HG03196 (cell line): ENCODE measurements around the gene TEX53.
A peak's percentile ranks its signal among the peaks of the same experiment; 100 is the strongest.

Source experiments
- ATAC-seq: cut with Tn5 transposase; IDR thresholded peaks from one replicate; pipeline ENCODE4 v1.9.1; 2021; ENCODE audit not compliant: unreplicated experiment

TEX53 gene

DNA sequence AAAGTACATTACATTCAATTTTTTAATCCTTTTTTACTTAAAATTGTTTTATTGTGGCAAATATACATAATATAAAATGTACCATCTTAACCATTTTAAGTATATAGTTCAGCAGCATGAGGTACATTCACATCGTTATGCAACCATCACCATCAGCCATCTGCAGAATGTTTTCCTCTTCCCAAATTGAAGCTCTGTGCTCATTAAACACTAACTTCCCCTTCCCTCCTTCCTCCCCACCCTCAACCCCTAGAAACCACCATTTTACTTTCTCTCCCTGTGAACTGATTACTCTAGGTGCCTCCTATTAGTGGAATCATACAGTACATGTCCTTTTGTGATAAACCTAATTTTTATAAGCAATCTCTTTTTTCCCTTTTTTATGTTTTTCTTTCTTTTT lies 15.6 kb downstream of the TEX53 start:
- no peak for ATAC-seq

DNA sequence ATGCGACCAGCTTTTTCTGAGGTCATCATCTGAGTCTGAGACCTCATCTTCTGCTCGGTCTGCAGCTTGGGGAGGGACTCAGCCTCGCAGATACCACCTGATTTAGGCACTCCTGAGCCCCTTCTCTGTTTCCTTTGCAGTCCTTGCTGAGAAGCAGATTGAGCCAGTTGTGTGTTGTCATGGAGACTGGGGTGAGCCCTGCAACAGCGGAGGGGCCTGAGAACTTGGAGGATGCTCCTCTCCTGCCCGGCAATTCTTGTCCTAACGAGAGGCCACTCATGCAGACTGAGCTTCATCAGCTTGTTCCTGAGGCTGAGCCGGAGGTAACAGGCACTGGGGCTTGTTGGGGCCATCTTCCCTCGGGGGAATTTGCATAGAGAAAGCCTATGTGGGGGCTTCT lies 19.2 kb downstream of the TEX53 start:
- no peak for ATAC-seq

DNA sequence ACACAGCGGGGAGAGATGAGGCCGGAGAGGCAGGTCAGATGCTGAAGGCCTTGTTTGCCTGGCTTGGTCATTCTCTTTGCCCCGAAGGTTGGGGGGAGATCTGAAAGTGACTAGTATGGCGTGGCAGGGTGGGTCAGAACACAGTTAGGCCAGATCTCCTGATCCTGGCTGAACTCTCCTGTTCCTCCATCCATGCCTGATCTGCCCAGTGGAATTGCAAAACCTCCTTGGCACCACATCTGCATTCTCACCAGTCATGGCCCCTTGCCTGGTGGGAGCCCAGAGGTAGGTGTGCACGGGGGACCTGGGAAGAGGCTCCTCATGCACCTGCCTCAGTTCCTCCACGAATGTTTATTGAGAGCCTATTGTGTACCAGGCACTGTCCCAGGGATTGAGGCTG lies 23.2 kb downstream of the TEX53 start:
- ATAC-seq: no peak

DNA sequence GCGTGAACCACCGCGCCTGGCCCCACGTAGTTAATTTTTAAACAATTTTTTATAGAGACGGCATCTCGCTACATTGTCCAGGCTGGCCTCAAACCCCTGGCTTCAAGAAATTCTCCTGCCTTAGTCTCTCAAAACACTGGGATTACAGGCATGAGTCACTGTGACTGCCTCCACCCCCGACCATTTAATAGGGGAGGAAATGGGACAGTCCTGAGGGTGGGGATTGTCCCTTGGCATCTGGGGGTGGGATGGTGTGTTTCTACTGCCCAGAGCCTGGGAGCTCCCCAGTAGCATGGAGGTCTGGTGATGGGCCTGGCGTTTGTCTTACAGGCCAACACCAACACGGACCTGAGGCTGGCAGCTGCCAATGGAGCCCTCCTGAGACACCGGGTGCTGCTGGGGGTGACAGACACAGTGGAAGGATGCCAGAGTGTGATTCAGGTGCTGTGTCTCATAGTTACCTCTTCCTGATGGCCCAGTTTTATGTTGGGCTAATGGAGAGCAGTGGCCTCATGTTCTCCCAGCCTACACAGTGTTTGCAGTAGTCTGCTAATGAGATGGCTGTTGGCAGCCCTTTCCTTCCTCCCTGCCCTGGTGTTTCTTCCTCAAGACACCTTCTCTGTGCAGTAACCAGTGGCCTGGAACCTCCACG lies 24.0 kb downstream of the TEX53 start:
- ATAC-seq: no peak

DNA sequence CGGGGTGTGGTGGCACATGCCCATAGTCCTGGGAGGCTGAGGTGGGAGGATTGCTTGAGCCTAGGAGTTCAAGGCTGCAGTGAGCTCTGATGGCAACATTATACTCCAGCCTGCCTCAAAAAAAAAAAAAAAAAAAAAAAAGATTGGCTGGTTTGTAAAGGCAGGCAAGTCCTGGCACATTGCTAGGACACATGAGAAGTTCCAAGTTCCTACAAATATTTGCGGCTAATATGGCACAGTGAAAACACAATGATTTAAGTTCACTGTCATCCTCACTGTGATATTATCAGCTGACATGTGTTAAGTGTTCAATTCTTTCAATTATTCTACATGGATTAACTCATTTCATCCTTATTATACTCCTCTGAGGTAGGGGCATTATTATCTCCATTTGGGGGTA lies 26.4 kb downstream of the TEX53 start:
- no peak for ATAC-seq

DNA sequence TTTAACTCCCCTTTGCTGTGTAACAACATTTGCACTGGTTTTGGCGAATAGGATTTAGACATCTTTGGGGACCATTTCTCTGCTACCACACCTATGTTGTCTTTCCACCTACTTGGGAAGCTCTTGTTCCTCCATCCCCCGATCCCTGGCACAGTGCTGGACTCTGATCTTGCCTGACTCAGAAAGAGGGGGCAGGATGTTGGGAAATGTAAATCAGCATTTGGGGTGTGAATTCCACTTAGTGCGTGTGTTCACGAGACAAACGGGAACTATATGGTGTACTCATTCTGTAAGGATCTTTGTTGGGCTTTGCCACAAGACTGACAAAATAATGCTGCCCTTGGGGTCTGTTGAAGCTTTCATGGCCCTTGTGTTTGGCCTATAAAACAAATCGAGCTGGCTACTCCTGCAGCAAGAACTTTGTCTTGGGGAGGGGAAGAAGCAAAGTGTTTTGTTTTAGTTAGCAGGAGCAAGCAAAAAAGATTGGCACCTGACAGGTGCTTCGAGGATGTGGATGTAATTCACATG lies 28.0 kb downstream of the TEX53 start:
- ATAC-seq: no peak

DNA sequence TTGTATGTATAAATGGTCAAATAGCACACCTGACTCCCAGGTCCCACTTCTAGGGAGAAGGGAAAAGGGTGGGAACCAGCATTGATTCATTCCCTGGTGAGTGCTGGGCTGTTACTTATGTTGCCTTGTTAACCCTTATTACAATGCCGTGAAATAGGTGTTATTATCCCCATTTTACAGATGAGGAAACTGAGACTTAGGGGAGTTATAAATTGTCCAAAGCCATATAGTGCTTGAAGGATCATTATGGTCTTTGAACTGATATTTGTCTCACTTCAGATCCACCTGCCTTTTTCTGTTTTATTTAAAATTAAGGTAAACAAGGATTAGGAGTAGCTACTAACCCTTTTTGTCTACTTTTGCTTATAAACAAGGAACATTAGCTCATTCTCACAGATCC lies 30.1 kb downstream of the TEX53 start:
- no peak for ATAC-seq

DNA sequence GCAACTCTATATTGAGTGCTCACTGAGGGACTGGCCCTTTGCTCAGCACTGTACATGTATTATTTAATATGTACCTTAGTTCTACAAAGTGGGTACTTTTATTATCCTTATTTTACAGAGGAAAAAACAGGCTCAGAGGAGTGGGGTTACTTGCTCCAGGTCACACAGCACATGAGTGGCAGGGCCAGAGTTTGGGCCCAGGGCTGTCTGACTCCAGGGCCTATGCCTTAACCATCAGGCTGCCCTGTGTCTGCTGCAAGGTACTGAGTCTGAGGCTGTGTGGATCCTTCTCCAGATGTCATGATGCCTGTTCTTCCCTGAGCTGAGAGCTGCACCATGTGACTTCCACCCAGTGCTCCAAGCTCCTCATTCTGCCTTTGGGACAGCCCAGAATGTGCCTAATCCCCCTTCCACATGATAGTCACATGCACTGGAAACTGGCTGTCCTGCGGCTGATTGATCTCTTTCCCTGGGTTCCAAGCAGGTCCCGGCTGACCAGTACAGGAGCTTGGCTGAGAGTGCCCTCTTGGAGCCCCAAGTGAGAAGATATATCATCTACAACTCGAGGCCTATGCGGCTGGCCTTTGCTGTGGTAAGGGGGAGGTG lies 31.1 kb downstream of the TEX53 start:
- no peak for ATAC-seq

DNA sequence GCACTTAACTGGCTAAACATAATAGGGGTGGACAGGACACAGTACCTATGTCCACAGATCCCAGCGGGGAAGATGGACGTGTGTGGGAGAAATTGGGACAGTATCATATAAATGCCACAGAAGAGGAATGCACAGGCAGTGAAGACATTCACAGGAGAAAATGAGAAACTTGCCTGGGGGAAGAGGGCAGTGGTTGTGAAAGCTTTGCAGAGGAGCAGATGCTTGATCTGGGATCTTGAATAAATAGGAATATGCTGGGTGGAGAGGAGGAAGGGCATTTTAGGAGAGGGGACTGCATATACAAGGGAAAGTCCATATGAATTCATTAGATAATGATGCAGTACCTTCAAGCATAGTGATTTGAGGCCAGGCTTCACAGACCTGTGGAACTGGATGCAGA lies 32.9 kb downstream of the TEX53 start:
- ATAC-seq: no peak

DNA sequence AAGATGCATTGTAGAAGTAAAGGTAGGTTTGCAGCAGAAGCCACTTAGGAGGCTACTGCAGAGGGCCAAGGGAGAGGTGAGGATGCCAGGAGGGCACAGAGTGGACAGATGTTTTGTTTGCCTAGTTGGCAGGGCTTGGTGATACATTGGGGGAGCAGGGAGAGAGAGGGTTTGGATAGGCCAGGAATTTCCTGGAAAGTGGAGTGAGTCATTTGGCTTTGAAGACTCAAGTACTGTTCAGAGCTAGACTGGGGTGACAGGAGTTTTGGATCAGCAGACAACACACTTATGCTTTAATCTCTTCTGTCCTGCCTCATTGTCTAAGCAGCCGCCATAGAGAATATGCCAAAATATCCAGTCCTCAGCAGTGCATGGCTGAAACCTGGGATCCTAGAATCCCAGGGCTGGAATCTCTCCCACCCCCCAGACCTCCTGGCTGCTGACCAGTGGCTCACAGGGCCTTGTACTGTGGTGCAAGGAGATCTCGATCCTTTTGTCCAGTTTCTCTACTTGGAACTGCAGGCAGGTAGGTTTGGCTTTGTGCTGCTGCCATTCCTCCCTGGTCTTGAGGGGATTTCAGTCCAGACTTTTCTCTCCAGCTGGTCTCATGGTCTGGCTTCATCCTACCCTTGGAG lies 35.5 kb downstream of the TEX53 start:
- no peak for ATAC-seq

DNA sequence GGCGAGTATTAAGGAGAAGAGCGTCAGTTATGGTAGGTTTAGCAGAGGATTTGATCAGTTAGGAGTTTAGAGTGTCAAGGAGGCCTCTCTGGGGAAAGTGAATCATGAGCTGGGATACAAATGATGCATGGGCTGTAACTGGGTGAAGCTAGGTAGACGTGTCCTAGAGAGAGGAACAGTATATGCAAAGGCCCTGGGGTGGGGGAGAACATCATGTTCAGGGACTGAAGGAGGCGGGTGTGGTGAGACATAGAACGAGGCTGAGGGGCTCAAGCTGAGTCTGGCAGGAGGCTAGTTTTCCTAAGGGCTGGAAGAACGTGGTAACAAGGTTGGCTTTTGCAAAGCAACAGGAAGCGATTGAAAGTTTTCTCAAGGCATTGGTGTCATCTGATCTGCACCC lies 36.0 kb downstream of the TEX53 start:
- no peak for ATAC-seq

DNA sequence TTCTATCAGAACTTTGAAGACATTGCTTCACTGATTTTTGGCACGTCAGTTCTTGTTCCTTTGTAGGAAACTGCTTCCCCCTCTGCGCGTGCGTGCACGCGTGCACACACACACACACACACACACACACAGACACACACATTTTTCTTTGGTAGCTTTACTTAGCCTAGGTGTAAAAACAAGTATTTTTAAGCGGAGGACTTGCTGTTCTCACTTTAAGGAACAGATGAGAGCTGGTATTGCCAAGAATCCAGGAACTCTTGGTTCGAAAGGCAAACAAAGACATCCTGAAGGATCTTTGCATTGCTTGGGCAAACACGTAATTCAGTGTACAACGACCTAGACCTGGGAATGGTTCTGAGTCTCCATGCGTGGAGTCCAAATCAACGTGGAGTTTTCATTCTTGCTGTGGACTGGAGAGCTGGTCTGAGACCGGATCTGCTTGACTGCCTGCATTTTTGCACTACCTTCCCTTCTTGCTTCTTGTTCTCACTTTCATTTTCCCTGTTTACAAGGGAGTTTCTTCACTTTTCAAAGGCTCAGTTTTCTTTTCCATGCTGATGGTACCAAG lies 38.3 kb downstream of the TEX53 start:
- ATAC-seq: peak; percentile 42

DNA sequence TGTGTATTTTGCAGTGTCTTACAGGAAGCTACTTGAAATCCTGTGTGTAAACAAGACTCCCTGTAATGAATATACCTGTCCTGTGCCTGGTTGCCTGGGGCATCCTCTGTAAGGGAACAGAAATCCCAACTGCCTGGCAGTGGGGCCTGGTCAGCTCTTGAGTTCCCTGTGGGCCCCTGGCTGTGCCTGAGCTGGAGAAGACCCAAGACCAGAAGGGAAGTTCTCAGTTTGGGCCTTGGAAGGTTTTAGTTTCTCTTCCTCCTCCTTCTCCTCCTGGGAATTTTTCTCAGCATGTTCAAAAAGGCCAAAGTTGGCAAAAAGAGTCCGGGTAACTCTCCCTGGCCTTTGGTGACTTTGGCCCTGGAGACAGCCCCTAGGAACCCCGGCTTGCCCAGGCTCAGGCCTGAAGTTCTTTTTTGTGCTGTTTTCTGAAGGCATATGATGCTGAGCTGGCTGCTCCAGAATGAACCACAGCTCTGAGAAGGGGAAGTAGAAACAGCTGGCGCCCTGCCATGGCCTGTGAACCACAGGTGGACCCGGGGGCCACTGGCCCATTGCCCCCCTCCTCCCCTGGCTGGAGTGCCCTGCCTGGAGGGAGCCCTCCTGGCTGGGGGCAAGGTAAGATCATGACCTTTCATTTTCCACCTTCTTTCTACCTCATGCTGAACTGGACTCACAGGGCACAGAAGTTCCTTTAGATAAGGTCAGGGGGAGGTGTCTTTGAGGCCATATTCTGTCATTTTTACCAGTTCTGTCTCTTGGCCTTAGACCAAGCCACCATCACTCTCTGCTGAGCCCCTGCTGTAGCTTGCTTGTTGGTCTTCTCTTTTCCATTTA lies 40.7 kb downstream of the TEX53 start:
- ATAC-seq: peak; percentile 62

DNA sequence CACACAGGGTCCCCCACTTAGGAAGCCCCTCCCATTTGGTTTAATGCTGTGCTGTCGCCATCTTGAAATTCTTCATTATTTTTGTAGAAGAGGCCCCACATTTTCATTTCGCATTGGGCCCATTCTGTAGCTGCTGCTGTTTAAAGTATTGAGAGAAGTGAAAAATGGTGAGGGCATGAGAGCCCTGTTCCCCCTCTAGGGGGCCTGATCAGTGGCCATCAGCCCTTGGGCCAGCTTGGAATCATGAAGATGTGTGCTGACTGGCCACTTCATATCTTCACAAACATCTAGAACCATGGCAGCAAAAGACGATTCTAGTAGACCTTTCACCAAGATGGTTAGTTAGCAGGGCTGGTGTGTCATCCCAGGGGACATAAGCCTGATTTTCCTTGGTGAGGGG lies 43.2 kb downstream of the TEX53 start:
- no peak for ATAC-seq

DNA sequence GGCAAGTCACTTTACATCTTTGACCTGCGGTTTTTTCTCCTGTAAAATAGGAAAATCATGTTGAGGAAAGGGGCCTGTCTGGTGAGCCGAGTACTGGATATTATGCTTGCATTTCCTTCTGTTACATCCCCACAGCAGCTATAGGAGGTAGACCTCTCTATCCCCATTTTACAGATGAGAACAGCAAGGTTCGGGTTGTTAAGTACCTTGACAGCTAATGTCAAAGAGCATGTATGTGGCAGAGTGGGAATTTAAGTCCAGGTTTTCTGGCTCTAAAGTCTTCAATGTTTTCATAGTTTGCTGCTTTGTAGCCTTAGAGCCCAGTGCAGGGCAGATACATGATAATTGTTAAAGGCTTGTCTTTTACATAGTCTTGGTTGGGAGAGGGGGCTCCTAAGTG lies 43.7 kb downstream of the TEX53 start:
- ATAC-seq: no peak

DNA sequence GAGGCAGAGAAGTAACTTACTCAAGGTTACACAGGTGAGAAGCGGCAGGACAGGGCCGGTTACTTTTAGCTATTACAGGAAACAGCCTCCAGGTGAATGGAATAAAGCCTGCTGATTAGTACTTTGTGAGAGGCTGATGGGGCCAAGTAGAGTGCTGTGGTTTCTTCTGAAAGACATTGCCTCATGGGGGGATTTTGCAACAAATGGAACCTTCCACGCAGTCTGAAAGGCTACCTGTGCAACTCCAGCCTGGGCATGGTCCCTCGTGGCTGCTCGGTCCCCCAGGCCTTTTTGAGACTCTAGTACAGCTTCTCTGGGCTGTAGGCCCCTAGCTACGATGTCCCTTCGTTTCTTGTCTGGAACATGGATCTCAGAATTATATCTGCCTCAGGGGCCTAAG lies 44.5 kb downstream of the TEX53 start:
- ATAC-seq: no peak

DNA sequence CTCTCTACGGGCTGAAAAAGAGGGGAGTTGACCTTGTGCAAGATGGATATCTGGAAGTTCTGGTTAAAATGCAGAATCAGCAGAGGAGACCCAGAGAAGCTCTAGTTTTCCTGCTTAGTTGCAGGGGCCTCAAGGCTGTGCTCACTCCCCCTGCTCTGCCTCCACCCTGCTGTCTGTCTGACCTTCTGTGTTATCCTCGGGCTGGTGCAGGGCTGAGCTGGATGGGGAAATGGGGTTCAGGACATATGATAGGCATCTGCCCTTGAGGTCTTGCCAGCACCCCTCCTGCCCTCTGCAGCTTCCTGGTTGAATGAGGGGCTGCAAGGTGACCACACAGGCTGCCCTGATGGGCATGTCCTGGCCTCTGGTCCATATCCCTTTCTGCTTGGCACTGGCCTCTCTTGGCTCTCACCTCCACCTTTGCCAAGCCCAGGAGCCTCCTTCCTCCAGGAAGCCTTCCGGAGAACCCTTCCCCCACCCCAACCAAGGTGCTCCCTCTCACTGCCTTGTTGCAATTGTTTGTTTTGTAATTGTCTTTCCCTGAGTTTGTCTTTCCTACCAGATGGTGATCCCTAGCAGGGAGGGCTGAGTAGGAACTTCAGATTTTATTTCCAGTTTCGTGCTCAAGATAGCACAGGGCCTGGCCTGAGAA lies 45.2 kb downstream of the TEX53 start:
- ATAC-seq: no peak

DNA sequence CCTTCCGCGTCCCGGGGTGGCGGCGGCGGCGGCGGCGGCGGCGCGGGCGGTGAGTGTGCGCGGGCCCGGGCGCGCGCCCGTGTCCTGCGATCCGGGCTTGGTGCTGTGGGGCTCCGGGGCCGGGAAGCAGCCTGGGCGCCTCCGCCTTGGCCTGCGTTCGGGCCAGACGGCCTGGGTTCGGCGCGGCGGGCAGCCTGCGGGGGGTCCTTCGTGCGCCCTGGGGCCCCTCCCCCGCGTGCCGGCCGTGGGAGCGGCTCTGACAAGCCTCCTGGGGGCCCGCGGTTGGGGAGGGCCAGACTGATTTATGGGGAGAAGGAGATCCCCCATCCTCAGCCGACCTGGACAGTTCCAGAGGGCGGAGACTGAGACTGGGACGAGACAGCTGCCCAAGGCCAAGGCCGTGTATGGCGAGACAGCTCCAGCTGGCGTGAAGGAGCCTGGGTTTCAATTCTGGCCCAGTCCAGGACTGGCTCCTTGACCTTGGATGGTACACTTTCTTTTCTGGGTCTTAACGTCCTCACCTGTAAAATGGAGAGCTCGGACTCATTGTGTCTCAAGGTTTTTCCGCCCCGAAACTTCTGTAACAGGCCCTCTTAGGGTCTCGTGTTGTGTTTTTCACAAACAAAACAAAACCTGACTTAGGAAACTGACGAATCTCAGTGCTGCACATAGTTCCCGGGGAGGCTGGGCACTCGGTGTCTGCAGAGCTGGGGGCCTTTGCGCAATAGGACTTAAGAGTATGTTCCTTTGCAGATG lies 45.9 kb downstream of the TEX53 start:
- peak; percentile 33 for ATAC-seq

DNA sequence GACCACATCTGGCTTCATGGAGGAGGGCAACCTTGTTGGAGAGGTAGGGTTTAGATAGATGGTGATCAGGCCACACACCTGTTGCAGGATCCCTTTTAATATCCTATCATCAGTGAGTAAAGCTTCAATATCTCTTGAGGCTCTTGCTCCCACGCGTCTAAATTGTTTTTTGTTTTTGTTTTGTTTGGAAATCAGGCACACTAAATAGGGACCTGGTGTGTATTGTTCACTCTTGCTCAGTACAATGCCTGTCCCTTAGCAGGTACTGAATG lies 49.1 kb downstream of the TEX53 start:
- no peak for ATAC-seq
